ENCODE data around the gene KCTD19.

Gene KCTD19

GRCh38 chr16:67294171-67294757 lies 32.3 kb downstream of the KCTD19 start:
- H3K4me1 ChIP-seq (ENCODE audit: control insufficient read depth, insufficient read depth, low read length): no peaks in the 10 kb centered on the region
- H3K27me3 ChIP-seq (ENCODE audit: control insufficient read depth, insufficient read depth, low read length): peaks cover 5% of the 10 kb centered on the region
- H3K4me3 ChIP-seq (ENCODE audit: low read length): no peak overlapping the region
- H3K36me3 ChIP-seq (ENCODE audit: control insufficient read depth, insufficient read depth, low read length): no peaks in the 10 kb centered on the region
- no peak overlapping the region for H3K9ac ChIP-seq (ENCODE audit: low read length)
- H3K9me3 ChIP-seq (ENCODE audit: control insufficient read depth, low read length): no peaks in the 10 kb centered on the region

- Histone ChIP-seq H3K9ac (ENCODE audit: low read length) (no peak overlapping the region), H3K9me3 (ENCODE audit: control insufficient read depth, low read length) (no peaks in the 10 kb centered on the region), H3K4me3 (ENCODE audit: low read length) (no peak overlapping the region), H3K36me3 (ENCODE audit: control insufficient read depth, insufficient read depth, low read length) (no peaks in the 10 kb centered on the region), H3K27me3 (ENCODE audit: control insufficient read depth, insufficient read depth, low read length) (peaks cover 5% of the 10 kb centered on the region), H3K4me1 (ENCODE audit: control insufficient read depth, insufficient read depth, low read length) (no peaks in the 10 kb centered on the region)
Observed at GRCh38 chr16:67291461-67291860, 35.1 kb downstream of the KCTD19 start.

- no peak overlapping the region for H3K9ac ChIP-seq (ENCODE audit: low read length)
- no peak overlapping the region for H3K4me3 ChIP-seq (ENCODE audit: low read length)
- H3K36me3 ChIP-seq (ENCODE audit: control insufficient read depth, insufficient read depth, low read length): no peaks in the 10 kb centered on the region
- no peaks in the 10 kb centered on the region for H3K27me3 ChIP-seq (ENCODE audit: control insufficient read depth, insufficient read depth, low read length)
- H3K9me3 ChIP-seq (ENCODE audit: control insufficient read depth, low read length): no peaks in the 10 kb centered on the region
- peaks cover 5% of the 10 kb centered on the region for H3K4me1 ChIP-seq (ENCODE audit: control insufficient read depth, insufficient read depth, low read length)
Observed at GRCh38 chr16:67287960-67288359, 38.6 kb downstream of the KCTD19 start.

- Histone ChIP-seq H3K9ac (ENCODE audit: low read length) (no peak overlapping the region), H3K4me1 (ENCODE audit: control insufficient read depth, insufficient read depth, low read length) (peaks cover 5% of the 10 kb centered on the region), H3K27me3 (ENCODE audit: control insufficient read depth, insufficient read depth, low read length) (no peaks in the 10 kb centered on the region), H3K9me3 (ENCODE audit: control insufficient read depth, low read length) (no peaks in the 10 kb centered on the region), H3K4me3 (ENCODE audit: low read length) (no peak overlapping the region), H3K36me3 (ENCODE audit: control insufficient read depth, insufficient read depth, low read length) (no peaks in the 10 kb centered on the region)
Observed at GRCh38 chr16:67286441-67287235, 39.9 kb downstream of the KCTD19 start.

- Histone ChIP-seq H3K9me3 (ENCODE audit: control insufficient read depth, low read length) (no peaks in the 10 kb centered on the region), H3K4me3 (ENCODE audit: low read length) (no peak overlapping the region), H3K9ac (ENCODE audit: low read length) (no peak overlapping the region), H3K27me3 (ENCODE audit: control insufficient read depth, insufficient read depth, low read length) (no peaks in the 10 kb centered on the region), H3K36me3 (ENCODE audit: control insufficient read depth, insufficient read depth, low read length) (no peaks in the 10 kb centered on the region), H3K4me1 (ENCODE audit: control insufficient read depth, insufficient read depth, low read length) (peaks cover 5% of the 10 kb centered on the region)
Observed at GRCh38 chr16:67284699-67285646, 41.6 kb downstream of the KCTD19 start.

GRCh38 chr16:67283826-67284555 lies 42.5 kb downstream of the KCTD19 start:
- no peaks in the 10 kb centered on the region for H3K9me3 ChIP-seq (ENCODE audit: control insufficient read depth, low read length)
- H3K36me3 ChIP-seq (ENCODE audit: control insufficient read depth, insufficient read depth, low read length): no peaks in the 10 kb centered on the region
- H3K9ac ChIP-seq (ENCODE audit: low read length): no peak overlapping the region
- peaks cover 5% of the 10 kb centered on the region for H3K4me1 ChIP-seq (ENCODE audit: control insufficient read depth, insufficient read depth, low read length)
- no peak overlapping the region for H3K4me3 ChIP-seq (ENCODE audit: low read length)
- H3K27me3 ChIP-seq (ENCODE audit: control insufficient read depth, insufficient read depth, low read length): no peaks in the 10 kb centered on the region

- Histone ChIP-seq H3K9me3 (ENCODE audit: control insufficient read depth, low read length) (no peaks in the 10 kb centered on the region), H3K36me3 (ENCODE audit: control insufficient read depth, insufficient read depth, low read length) (no peaks in the 10 kb centered on the region), H3K4me3 (ENCODE audit: low read length) (no peak overlapping the region), H3K4me1 (ENCODE audit: control insufficient read depth, insufficient read depth, low read length) (peaks cover 11% of the 10 kb centered on the region), H3K27me3 (ENCODE audit: control insufficient read depth, insufficient read depth, low read length) (no peaks in the 10 kb centered on the region), H3K9ac (ENCODE audit: low read length) (no peak overlapping the region)
Observed at GRCh38 chr16:67283039-67283825, 43.3 kb downstream of the KCTD19 start.

- Histone ChIP-seq H3K27me3 (ENCODE audit: control insufficient read depth, insufficient read depth, low read length) (no peaks in the 10 kb centered on the region), H3K4me3 (ENCODE audit: low read length) (no peak overlapping the region), H3K36me3 (ENCODE audit: control insufficient read depth, insufficient read depth, low read length) (no peaks in the 10 kb centered on the region), H3K9ac (ENCODE audit: low read length) (no peak overlapping the region), H3K9me3 (ENCODE audit: control insufficient read depth, low read length) (no peaks in the 10 kb centered on the region), H3K4me1 (ENCODE audit: control insufficient read depth, insufficient read depth, low read length) (peaks cover 17% of the 10 kb centered on the region)
Observed at GRCh38 chr16:67282447-67282805, 44.1 kb downstream of the KCTD19 start.

- Histone ChIP-seq H3K4me3 (ENCODE audit: low read length) (no peak overlapping the region), H3K9me3 (ENCODE audit: control insufficient read depth, low read length) (no peaks in the 10 kb centered on the region), H3K4me1 (ENCODE audit: control insufficient read depth, insufficient read depth, low read length) (peaks cover 19% of the 10 kb centered on the region), H3K27me3 (ENCODE audit: control insufficient read depth, insufficient read depth, low read length) (no peaks in the 10 kb centered on the region), H3K36me3 (ENCODE audit: control insufficient read depth, insufficient read depth, low read length) (no peaks in the 10 kb centered on the region), H3K9ac (ENCODE audit: low read length) (no peak overlapping the region)
Observed at GRCh38 chr16:67281536-67282446, 44.8 kb downstream of the KCTD19 start.

- Histone ChIP-seq H3K36me3 (ENCODE audit: control insufficient read depth, insufficient read depth, low read length) (no peaks in the 10 kb centered on the region), H3K4me1 (ENCODE audit: control insufficient read depth, insufficient read depth, low read length) (peaks cover 22% of the 10 kb centered on the region), H3K9me3 (ENCODE audit: control insufficient read depth, low read length) (no peaks in the 10 kb centered on the region), H3K9ac (ENCODE audit: low read length) (no peak overlapping the region), H3K27me3 (ENCODE audit: control insufficient read depth, insufficient read depth, low read length) (no peaks in the 10 kb centered on the region), H3K4me3 (ENCODE audit: low read length) (no peak overlapping the region)
Observed at GRCh38 chr16:67280090-67281015, 46.2 kb downstream of the KCTD19 start.

Measured in mucosa of stomach (tissue), 1 donor.